Measurements from ENCODE around the gene TUBD1.

TUBD1 gene

GRCh38 chr17:59903455-59903854, 10.7 kb upstream of the TUBD1 start:
- no peak for FAIRE-seq
- no peak for TF ChIP-seq CTCF (IDR thresholded peaks at IDR 0.05; ENCODE audit: insufficient read depth, missing control alignments)
- DNase-seq (ENCODE audit: insufficient read length, low spot score), result no peak

- FAIRE-seq (no peak), DNase-seq (ENCODE audit: insufficient read length, low spot score) (no peak)
- TF ChIP-seq CTCF (IDR thresholded peaks at IDR 0.05; ENCODE audit: insufficient read depth, missing control alignments), result no peak
These were observed 8.9 kb upstream of the TUBD1 start for GRCh38 chr17:59901604-59902003.

GRCh38 chr17:59899099-59899498, 6.4 kb upstream of the TUBD1 start:
- FAIRE-seq (no peak), DNase-seq (ENCODE audit: insufficient read length, low spot score) (no peak)

GRCh38 chr17:59897090-59897489, 4.3 kb upstream of the TUBD1 start:
- DNase-seq (ENCODE audit: insufficient read length, low spot score) (no peak), FAIRE-seq (no peak)
- no peak for TF ChIP-seq CTCF (IDR thresholded peaks at IDR 0.05; ENCODE audit: insufficient read depth, missing control alignments)

More at GRCh38 chr17:59899099-59899498, 6.4 kb upstream of the TUBD1 start:
- TF ChIP-seq CTCF (IDR thresholded peaks at IDR 0.05; ENCODE audit: insufficient read depth, missing control alignments), result peak; percentile 33

- TF ChIP-seq CTCF (IDR thresholded peaks at IDR 0.05; ENCODE audit: insufficient read depth, missing control alignments), result no peak
- no peak for DNase-seq (ENCODE audit: insufficient read length, low spot score)
These were observed 945 bp upstream of the TUBD1 start for GRCh38 chr17:59893676-59894100.

GRCh38 chr17:59892251-59892923, 356 bp downstream of the TUBD1 start:
- no peak for DNase-seq (ENCODE audit: insufficient read length, low spot score)
- no peak for TF ChIP-seq CTCF (IDR thresholded peaks at IDR 0.05; ENCODE audit: insufficient read depth, missing control alignments)
- FAIRE-seq, result no peak

More at GRCh38 chr17:59893676-59894100, 945 bp upstream of the TUBD1 start:
- FAIRE-seq, result no peak

GRCh38 chr17:59890720-59891119, 2.0 kb downstream of the TUBD1 start:
- no peak for FAIRE-seq
- no peak for TF ChIP-seq CTCF (IDR thresholded peaks at IDR 0.05; ENCODE audit: insufficient read depth, missing control alignments)
- DNase-seq (ENCODE audit: insufficient read length, low spot score), result no peak

Data from D721Med (cell line).